Fibroblast of mammary gland (primary cell): ENCODE measurements around the gene SLC16A11.
"Not testable (repeated sequence)": the region's sequence is repeated elsewhere in the genome, so short reads cannot be mapped to it uniquely, and the experiment has no call there.

Source experiments
- DNase-seq: peaks from one replicate; pipeline ENCODE4 v3.0.0-alpha.2; 2010; ENCODE audit warnings: low read depth
- H3K4me3 ChIP-seq: 2 replicates; pipeline ENCODE4 v1.5.1; 2011; ENCODE audit warnings: low read depth, mild to moderate bottlenecking, low read length, moderate library complexity; ENCODE audit not compliant: control insufficient read depth
- CTCF ChIP-seq: conservative IDR thresholded peaks from 2 replicates; pipeline ENCODE4 v1.5.1; 2011; ENCODE audit warnings: low read depth, low read length, inconsistent platforms; ENCODE audit not compliant: control insufficient read depth, insufficient read depth

The SLC16A11 gene

GRCh38 chr17:7043497-7044198 is at the start of gene SLC16A11:
Gene SLC16A11 (minus strand): TSS chr17:7044092. CDS start chr17:7043513, 579 bp downstream.
- no peak for DNase-seq
- TF ChIP-seq CTCF, result no peak
- H3K4me3 ChIP-seq, result peak within 1 kb of the TSS; percentile 26

GRCh38 chr17:7091311-7092005 is 47.6 kb upstream of the SLC16A11 start:
- not testable (repeated sequence) for H3K4me3 ChIP-seq, DNase-seq

GRCh38 chr17:7089570-7089969 is 45.7 kb upstream of the SLC16A11 start:
- not testable (repeated sequence) for DNase-seq

GRCh38 chr17:7088442-7088841 is 44.5 kb upstream of the SLC16A11 start:
- not testable (repeated sequence) for H3K4me3 ChIP-seq, DNase-seq

More at GRCh38 chr17:7089570-7089969, 45.7 kb upstream of the SLC16A11 start:
- H3K4me3 ChIP-seq, result not testable (repeated sequence)

- no peak overlapping the region for H3K4me3 ChIP-seq
- DNase-seq, result peak; percentile 16
- TF ChIP-seq CTCF, result no peak
Observed at GRCh38 chr17:7084088-7084487, 40.2 kb upstream of the SLC16A11 start.

GRCh38 chr17:7083592-7083991 is 39.7 kb upstream of the SLC16A11 start:
- no peak for TF ChIP-seq CTCF
- H3K4me3 ChIP-seq, result no peak overlapping the region
- peak; percentile 45 for DNase-seq

- DNase-seq, result no peak
- H3K4me3 ChIP-seq, result no peak overlapping the region
- no peak for TF ChIP-seq CTCF
Observed at GRCh38 chr17:7081341-7082062, 37.6 kb upstream of the SLC16A11 start.

GRCh38 chr17:7080456-7081041 is 36.7 kb upstream of the SLC16A11 start:
- no peak for DNase-seq
- H3K4me3 ChIP-seq, result no peak overlapping the region
- TF ChIP-seq CTCF, result no peak
